HG03135 (cell line): ENCODE results near the gene HDAC10.
"Not testable (repeated sequence)": the region's sequence is repeated elsewhere in the genome, so short reads cannot be mapped to it uniquely, and the experiment has no call there.

Experiments used
- ATAC-seq: cut with Tn5 transposase; IDR thresholded peaks from one replicate; pipeline ENCODE4 v1.9.1; 2021; ENCODE audit warnings: mild to moderate bottlenecking, moderate library complexity; ENCODE audit not compliant: unreplicated experiment

HDAC10 gene

GRCh38 chr22:50285568-50286229 lies 34.6 kb upstream of the HDAC10 start:
- no peak for ATAC-seq

- ATAC-seq: no peak
Observed at GRCh38 chr22:50284479-50284878, 33.4 kb upstream of the HDAC10 start.

DNA sequence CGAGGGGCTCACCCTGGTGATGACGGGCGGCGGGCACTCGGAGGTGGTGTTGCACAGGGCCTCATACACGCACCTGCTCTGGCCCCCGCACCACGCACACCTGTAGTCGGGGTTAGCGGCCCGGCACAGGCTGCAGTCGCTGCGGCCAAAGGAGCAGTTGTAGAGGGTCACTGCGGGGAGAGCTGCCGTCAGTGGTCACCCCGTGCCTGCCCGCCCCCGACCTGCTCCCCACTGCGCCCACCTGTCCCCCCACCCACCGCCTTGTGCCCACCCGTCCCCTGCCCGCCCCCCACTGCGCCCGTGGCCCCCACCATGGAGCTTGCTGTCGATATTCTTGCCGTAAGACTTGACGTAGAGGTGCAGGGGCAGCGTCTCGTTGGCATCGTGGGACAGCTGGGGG lies 32.8 kb upstream of the HDAC10 start:
- no peak for ATAC-seq

DNA sequence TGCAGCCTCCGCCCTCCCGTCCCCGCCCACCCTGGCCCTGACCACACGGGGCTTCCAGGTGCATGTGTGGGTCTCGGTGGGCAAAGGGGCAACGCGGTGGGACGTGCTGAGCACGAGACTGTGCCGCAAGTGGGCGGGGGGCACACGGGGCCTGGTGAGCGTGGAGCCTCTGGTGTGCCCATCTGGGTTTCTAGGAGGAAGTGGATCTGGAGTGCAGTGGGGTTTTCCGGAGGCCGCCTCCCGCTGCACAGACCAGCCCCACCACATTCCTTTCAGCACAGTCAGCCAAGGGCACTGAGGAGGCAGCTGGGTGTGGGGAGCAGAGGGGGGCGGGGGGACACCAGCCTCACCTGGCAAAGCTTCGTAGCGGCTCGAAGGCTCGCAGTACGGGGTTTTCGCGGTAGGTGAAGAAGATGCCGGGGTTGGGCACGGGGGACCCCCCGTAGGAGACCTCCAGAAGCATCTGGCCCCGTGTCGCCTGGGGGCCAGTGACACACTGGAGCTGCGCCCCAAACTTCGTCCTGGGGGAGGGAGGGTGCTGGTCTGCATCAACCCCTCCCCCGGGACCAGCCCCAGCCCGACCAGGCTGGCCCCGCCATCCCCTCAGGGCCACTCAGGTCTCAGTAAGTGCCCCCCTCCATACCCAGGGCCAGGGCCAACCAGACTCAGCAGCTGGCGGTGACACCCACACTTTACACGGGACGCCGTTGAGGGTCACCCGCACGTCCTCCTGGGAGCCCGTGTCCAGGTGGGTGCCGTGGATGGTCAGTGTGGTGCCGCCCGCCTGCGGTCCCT lies 31.5 kb upstream of the HDAC10 start:
- no peak for ATAC-seq

DNA sequence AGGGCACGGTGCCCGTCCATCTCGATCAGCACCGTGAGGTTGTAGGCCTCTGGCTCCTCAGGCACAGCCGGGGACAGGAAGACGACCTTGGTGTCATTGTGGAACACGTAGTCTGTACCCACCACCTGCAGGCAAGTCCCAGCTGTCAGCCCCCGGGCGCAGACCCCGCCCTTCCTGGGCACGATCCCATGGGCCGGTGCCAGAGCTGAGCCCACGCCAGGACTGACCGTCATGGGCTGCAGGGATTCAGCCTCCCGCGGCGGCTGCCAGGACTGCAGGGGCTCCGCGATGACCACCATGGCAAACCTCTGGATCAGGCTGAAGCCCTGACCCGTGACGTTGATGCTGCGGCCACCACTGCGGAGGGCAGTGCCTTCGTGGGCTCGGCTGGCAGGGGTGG lies 30.9 kb upstream of the HDAC10 start:
- ATAC-seq: no peak

- no peak for ATAC-seq
Observed at GRCh38 chr22:50281384-50281760, 30.3 kb upstream of the HDAC10 start.

GRCh38 chr22:50280708-50281383 lies 29.8 kb upstream of the HDAC10 start:
- ATAC-seq: no peak

DNA sequence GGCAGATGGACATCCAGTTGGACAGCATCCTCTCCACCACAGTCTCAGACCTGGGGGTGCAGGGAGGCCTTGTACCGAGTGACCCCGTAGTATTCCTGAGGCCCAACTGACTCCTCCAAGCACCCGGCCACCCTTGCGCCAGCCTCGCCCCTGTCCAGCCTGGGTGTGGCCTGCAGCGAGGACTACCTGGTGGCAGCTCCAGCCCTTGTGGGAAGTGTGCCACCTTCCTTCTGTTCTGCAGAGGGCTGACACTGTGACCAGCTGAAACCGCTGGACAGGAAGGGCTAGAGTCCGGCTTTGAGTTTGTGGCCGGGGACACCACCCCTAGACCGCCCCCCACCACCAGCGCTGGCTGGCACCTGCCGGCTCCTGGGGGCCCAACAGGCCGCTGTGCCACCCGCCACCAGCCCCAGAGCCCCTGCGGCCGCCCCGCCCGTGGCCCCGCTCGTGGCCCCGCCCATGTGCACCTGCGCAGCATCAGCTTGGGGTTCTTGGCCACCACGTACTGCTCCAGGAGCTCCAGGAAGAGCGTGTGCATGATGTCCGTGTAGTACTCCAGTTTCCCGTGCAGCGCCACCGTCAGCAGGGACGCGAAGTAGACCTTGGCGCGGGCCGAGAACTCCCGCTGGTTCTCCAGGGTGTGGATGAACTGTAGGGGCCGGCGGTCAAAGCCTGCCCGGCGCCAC lies 29.1 kb upstream of the HDAC10 start:
- no peak for ATAC-seq

DNA sequence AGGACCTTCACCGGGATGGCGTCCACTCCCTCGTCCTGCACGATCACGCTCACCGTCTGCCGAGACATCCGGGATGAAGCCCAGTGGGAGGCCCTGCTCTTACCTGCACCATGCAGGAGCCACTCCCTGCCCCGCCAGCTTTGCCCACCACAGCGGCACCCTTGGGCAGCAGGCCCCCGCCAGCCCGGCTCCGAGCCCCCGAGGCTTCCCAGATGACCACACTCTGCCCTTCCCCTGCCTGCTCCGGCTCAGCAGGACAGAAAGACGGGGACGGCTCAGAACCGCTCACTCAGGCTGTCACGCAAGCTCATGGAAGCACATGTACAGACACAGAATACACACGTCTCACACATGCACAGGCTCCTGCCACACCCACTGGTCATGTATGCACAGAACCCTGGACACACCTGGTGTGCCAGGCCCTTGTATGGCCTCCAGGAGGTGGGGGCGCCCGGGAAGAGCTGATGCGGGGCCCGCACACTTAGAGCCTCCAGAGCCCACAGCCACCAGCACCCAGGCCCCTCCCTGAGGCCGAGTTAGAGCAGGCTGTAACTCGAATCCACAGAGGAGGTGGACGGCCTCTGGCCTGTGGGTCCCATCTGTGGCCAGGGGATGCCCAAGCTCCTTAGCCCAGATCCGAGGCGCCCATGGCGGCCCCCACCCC lies 28.0 kb upstream of the HDAC10 start:
- ATAC-seq: no peak

DNA sequence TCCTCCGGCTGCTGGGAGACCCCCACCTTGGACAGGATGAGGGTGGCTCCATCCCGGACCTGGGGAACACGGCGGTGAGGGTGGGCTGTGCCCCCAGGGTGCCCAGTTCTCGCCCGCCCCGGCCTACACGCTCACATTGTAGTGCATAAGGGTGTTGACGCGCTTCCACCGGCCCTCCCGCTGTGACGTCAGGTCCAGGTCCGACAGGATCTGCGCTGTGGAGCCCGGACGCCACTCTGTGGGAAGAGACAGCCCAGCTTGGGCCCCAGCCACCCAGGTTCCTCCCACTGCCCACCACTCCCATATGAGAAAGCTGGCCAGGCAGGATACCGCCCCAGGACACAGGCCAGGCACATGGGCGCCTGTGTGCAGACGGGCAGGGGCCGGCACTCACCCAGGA lies 27.4 kb upstream of the HDAC10 start:
- ATAC-seq: no peak

DNA sequence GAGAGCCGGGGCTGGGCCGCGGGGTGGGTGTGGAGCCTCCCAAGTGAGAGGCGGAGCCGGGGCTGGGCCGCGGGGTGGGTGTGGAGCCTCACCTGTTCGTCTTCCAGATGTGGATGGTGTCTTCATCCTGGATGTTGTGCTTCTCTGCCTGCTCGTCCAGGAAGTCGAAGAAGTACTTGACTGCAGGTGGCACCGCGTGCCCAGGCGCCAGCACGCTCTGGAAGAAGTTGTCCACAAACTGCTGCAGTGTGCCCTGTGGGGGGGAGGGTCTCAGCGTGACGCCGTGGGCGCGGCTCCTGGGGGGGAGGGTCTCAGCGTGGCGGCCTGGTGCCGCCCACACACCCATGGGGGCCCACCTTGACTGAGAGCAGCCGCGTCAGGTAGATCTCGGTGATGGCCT lies 26.7 kb upstream of the HDAC10 start:
- no peak for ATAC-seq

GRCh38 chr22:50276143-50276542 lies 25.1 kb upstream of the HDAC10 start:
- ATAC-seq: no peak

GRCh38 chr22:50275181-50276055 lies 24.4 kb upstream of the HDAC10 start:
- no peak for ATAC-seq

- no peak for ATAC-seq
Observed at GRCh38 chr22:50274771-50275170, 23.7 kb upstream of the HDAC10 start.

- ATAC-seq: no peak
Observed at GRCh38 chr22:50274311-50274710, 23.2 kb upstream of the HDAC10 start.

DNA sequence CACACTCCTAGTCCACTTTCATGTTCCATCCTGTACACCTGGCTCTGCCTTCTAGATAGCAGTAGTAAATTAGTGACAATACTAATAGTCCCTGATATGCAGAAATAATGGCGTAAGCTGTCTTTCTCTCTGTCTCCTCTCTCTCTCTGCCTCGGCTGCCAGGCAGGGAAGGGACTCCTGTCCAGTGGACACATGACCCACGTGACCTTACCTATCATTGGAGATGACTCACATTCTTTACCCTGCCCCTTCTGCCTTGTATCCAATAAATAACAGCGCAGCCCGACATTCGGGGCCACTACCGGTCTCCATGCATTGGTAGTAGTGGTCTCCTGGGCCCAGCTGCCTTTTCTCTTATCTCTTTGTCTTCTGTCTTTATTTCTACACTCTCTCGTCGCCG lies 22.7 kb upstream of the HDAC10 start:
- ATAC-seq: not testable (repeated sequence)

GRCh38 chr22:50273352-50273751 lies 22.3 kb upstream of the HDAC10 start:
- not testable (repeated sequence) for ATAC-seq

DNA sequence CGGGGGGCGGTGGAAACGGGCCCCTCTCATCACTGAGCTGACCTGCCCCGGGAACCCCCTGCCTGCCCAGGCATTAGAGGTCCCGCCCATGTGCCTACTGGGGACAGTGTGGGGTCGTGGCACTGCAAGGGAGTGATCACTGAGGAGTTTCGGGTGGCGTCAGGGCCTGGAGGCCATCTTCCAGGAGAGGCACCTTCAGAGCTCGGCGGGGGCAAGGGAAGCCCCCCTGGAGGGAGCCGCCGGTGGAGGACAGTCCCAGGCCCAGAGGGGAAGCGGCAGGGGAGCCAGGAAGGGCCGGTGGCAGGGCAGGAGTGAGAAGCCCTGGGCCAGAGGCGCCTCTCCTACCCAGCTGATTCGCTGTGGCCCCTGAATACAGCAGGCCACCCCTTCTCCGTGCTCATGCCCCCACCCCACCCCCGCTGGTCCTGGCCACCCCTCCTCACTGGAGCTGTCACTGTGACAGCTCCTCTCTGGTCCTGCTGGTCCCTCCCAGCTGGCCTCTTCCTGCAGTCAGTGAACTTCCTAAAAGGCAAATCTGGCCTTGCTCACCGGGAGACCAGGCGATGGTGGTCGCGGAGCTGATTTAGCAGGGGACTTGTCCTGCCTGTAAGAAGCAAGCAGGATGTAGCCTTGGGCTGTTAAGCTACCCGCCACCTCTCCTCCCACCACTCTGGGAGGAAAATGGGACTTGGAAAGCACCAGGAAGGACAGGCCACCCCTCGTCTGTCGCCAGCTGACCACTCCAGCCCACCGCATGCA lies 21.2 kb upstream of the HDAC10 start:
- no peak for ATAC-seq

DNA sequence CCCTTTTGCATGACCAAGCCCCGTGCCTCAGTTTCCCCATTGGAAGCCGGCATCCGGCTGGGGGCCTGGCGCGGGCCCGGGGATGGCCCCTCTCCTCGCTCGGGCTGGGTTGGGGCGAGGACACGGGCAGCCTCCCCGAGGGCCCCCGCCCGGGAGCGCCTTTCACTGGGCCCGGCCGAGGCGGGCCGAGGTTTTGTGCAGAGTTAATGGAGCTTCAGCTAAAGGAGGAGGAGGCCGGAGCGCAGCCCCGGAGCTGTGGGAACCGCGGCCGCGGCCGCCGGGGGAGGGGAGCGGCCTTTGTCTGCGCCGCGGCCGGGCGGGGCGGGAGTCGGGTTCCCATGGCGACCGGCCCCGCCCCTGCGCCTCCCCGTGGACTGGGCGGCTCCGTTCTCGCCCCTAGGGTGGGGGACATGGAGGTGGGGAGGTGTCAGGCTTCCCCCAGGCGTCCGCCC lies 20.5 kb upstream of the HDAC10 start:
- no peak for ATAC-seq
